ENCODE data around the gene METAP1D.
A peak's percentile ranks its signal among the peaks of the same experiment; 100 is the strongest.

Gene METAP1D

DNA sequence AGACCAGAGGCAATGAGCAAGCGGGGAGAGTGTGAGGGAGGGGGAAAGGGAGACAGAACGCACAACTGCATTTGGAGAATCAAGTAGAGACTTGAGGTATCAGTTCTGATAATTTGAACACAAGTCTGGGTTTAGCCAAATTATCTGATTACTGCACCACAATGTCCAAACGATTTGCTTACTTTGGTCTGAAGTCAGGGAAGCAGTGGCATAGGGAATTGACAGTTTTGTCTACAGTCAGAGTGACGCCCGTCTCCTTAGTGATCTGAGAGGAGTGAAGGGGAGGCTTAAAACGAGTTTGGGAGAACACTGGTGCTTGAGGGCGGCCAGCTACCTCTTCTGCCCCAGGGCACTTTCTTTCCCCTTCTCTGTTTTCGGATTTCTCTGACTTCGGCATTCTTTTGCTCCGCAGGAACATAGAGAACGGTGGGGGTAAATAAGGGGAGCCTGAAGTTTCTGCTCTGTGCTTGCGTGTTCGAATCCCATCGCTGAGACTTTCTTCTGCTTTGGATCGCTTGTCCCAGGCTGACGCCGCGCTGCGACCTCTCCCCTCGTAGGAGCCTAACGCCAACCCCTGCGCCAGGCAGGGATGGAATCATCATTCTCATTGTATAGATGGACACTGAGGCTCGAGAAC, 105.8 kb downstream of the METAP1D start:
- TF ChIP-seq, protein P1, sequence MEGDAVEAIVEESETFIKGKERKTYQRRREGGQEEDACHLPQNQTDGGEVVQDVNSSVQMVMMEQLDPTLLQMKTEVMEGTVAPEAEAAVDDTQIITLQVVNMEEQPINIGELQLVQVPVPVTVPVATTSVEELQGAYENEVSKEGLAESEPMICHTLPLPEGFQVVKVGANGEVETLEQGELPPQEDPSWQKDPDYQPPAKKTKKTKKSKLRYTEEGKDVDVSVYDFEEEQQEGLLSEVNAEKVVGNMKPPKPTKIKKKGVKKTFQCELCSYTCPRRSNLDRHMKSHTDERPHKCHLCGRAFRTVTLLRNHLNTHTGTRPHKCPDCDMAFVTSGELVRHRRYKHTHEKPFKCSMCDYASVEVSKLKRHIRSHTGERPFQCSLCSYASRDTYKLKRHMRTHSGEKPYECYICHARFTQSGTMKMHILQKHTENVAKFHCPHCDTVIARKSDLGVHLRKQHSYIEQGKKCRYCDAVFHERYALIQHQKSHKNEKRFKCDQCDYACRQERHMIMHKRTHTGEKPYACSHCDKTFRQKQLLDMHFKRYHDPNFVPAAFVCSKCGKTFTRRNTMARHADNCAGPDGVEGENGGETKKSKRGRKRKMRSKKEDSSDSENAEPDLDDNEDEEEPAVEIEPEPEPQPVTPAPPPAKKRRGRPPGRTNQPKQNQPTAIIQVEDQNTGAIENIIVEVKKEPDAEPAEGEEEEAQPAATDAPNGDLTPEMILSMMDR (IDR thresholded peaks at IDR 0.05; ENCODE audit: borderline replicate concordance, control extremely low read depth, extremely low read depth, insufficient read depth, missing control alignments): no peak
- peak; percentile 29 for DNase-seq (ENCODE audit: low spot score)
- in situ Hi-C loops (cut with MboI; ENCODE audit: low sequenced_read_pairs, unreplicated experiment): loop anchor here (10.0 to 25.0 kb wide), 2 partner anchors 401 to 1168 kb away; partner anchors contain the start of gene GORASP2

DNA sequence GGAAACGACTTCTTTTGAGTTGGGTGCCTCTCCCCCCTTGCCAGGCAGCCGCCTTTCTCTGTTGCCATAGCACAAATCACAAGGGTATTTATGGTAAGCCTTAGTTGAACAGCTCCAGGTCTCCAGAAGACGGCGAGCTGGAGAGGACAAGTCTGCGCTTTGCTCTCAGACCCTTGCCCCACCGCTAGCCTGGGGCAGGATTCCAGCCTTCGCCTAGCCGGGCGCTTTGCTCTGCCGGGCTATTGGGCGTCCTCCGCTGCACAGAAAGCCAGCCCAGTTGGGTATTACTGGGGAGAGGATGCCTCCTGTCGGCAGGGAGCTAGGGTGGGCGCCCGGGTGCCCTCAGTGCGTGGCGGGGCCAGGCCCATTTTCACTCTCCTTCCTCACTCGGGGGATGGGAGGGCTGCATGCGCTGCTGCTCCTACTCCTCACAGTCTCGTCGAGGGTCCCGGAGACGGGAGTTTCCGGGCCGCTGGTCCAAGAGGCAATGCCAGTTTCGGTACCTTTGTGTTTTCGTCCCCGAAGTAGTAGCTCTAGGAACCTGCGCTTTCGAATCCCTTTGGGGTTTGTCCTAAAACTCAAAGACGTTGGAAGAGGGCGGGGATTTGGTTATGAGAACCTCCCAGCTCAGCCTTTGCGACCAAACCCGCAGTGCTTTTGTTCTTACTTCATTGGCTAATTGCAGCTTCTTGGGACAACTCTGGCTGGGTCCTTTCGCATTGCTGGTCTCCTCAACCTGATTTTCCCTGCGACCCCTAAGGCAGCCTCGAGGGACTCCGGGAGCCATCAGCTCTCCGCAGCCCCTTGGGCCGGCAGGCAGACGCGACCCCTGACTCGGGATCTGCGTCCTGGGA, 106.6 kb downstream of the METAP1D start:
- in situ Hi-C loops (cut with MboI; ENCODE audit: low sequenced_read_pairs, unreplicated experiment): loop anchor here (10.0 to 25.0 kb wide), 2 partner anchors 402 to 1169 kb away; partner anchors contain the start of gene GORASP2
- peak; percentile 69 for DNase-seq (ENCODE audit: low spot score)
- TF ChIP-seq, protein P1 (IDR thresholded peaks at IDR 0.05; ENCODE audit: borderline replicate concordance, control extremely low read depth, extremely low read depth, insufficient read depth, missing control alignments): peak; percentile 55

DNA sequence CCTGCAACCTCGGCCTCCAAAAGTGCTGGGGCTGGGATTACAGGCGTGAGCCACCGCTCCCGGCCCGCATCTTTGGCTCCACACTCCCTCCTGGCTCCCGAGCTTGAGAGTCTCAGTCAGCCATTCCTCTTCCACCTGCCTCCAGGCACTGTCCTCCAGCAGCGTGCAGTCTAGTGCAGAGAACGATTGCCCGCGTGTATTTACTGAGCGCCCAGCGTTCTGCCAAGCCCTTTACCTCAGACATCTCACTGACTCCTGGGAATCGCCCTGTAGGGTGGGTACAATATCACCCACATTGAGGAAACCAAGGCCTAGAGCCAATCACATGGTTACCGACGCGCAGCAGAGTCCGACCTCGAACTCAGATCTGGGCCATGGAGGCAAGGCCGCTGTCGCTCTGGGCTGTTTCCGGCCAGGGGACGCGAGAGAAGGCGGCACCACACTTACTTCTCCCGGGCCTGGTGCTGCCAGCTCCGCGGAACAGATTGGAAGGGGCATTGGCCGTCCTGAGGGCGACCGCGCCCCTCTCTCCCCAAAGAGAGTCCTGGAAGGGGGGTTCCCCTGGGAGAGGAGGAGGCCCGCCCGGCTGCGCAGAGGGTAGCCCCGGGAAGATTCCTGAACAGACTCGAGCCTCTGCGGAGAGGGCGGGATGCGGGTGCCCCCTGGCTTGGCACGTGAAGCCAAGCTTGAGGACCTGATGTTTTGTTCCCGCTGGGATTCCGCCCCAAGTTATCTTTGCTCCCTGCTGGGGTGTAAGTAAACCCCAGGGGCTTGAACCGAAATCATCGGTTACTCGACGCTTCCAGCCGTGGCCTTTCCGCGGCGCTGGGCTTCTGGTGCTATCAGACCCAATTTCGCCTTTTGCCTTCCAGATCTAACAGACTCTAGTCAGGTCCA, 108.2 kb downstream of the METAP1D start:
- DNase-seq (ENCODE audit: low spot score): peak; percentile 29
- in situ Hi-C loops (cut with MboI; ENCODE audit: low sequenced_read_pairs, unreplicated experiment): loop anchor here (10.0 to 25.0 kb wide), 2 partner anchors 403 to 1171 kb away; partner anchors contain the start of gene GORASP2
- TF ChIP-seq, protein P1 (IDR thresholded peaks at IDR 0.05; ENCODE audit: borderline replicate concordance, control extremely low read depth, extremely low read depth, insufficient read depth, missing control alignments): no peak

DNA sequence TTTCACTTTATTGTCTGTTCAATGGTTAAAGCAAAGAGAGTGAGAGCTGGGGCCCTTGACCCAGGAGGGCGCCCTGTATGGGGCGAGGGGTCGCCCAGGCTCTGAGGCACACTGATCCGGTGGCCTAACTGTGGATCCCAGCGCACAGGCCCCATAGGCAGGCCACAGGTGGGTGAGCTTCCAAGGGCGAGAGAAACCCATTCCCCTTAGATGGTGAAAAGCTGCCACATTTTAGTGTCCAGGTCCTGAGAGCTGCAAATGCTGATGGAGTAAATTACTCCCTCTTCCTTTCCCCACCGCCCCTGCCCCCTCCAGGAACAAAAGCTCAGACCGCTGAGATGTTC, 108.8 kb downstream of the METAP1D start:
- in situ Hi-C loops (cut with MboI; ENCODE audit: low sequenced_read_pairs, unreplicated experiment): loop anchor here (10.0 to 25.0 kb wide), 2 partner anchors 404 to 1171 kb away; partner anchors contain the start of gene GORASP2
- no peak for DNase-seq (ENCODE audit: low spot score)
- TF ChIP-seq, protein P1 (IDR thresholded peaks at IDR 0.05; ENCODE audit: borderline replicate concordance, control extremely low read depth, extremely low read depth, insufficient read depth, missing control alignments): no peak

DNA sequence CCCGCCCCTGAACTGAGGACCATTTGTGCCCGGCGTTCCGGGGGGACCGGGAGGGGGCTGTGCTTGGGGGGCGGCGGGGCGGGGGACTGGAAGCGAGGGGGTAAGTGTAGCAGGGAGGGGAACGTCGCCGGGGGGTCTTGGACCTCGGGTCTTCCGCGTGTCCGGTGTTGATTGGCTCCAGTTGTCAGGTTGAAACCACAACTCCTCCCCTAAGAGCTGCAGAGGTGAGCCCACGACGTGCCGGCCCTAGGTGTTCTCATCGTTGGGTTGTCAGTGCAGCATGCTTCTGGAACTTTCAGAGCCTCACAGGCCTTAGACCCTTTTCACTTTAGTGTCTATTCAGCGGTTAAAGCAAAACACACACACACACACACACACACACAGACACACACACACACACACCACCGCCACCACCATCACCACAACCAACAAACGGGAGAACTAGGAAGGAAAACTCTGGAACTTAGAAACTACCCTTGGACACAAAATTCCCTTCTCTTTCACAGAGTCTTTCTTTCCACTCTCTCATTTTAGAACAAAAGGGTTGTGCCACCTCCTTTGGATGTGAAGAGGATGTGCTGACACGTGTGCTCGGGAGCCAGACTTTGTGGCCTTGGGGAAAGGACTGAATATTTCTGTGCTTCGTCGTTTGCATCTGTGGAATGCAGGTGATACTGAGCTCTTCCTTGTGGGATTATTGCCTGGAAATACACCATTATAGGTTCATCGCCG, 109.7 kb downstream of the METAP1D start:
- DNase-seq (ENCODE audit: low spot score): peak; percentile 21
- in situ Hi-C loops (cut with MboI; ENCODE audit: low sequenced_read_pairs, unreplicated experiment): loop anchor here (10.0 to 25.0 kb wide), 2 partner anchors 405 to 1172 kb away; partner anchors contain the start of gene GORASP2
- TF ChIP-seq, protein P1 (IDR thresholded peaks at IDR 0.05; ENCODE audit: borderline replicate concordance, control extremely low read depth, extremely low read depth, insufficient read depth, missing control alignments): no peak

Data from GM13976 (cell line).